Panc1 (cell line): ENCODE results near the gene METAP1. TPM values are rescaled to one million over a fixed set of nuclear protein-coding genes. Genes with fewer than 3 reads are reported as not detected.
"Not testable (repeated sequence)": the region's sequence is repeated elsewhere in the genome, so short reads cannot be mapped to it uniquely, and the experiment has no call there.

Experiments used
- ATAC-seq: fragments of 200-7000 bp; cut with Tn5 transposase; 2 replicates; pipeline ENCODE4 v1.9.1; 2020; ENCODE audit warnings: mild to moderate bottlenecking, moderate library complexity
- BruUV-seq: library from RNA; stranded (reverse); fragments of 400-500 nt; replicated peaks from 2 replicates; lab custom pipeline; 2021; lab: Mats Ljungman, UMichigan
- CTCF ChIA-PET: fragments of 300-600 bp; sonication (Branson Sonifier 250); formaldehyde crosslinking; loops from one replicate; lab custom pipeline; 2022; ENCODE audit warnings: antibody characterized with exemption; lab: Charles Lee
- POLR2A ChIA-PET: fragments of 300-600 bp; sonication (Branson Sonifier 250); formaldehyde crosslinking; loops from one replicate; lab custom pipeline; 2022; ENCODE audit warnings: antibody characterized with exemption; lab: Charles Lee
- DNase-seq: peaks from one replicate; pipeline ENCODE4 v3.0.0-alpha.2; 2010; ENCODE audit warnings: low read depth, low spot score
- H3K27ac ChIP-seq: 2 replicates; pipeline ENCODE4 v1.5.1; 2011; ENCODE audit warnings: mild to moderate bottlenecking, low read length, inconsistent platforms
- H3K27me3 ChIP-seq: fragments of 200-500 bp; sonication (Bioruptor generic); 2 replicates; pipeline ENCODE4 v1.6.0; 2014; ENCODE audit warnings: low read length, inconsistent platforms; ENCODE audit not compliant: control insufficient read depth, insufficient read depth
- H3K36me3 ChIP-seq: fragments of 200-500 bp; sonication (Bioruptor generic); 2 replicates; pipeline ENCODE4 v1.5.1; 2014; ENCODE audit warnings: inconsistent platforms, mild to moderate bottlenecking, low read length, moderate library complexity; ENCODE audit not compliant: control insufficient read depth, insufficient read depth
- H3K4me1 ChIP-seq: 2 replicates; pipeline ENCODE4 v1.5.1; 2011; ENCODE audit warnings: inconsistent platforms, mild to moderate bottlenecking, low read length, moderate library complexity; ENCODE audit not compliant: control insufficient read depth, insufficient read depth
- H3K4me3 ChIP-seq, 2 experiments: 2 replicates each; pipeline ENCODE4 v1.5.1; 2011 to 2012; ENCODE audit warnings: low read depth in 2 of 2, low read length in 2 of 2, mild to moderate bottlenecking in 2 of 2, inconsistent platforms in 1 of 2, moderate library complexity in 1 of 2
- H3K9me3 ChIP-seq: fragments of 200-500 bp; sonication (Bioruptor generic); 2 replicates; pipeline ENCODE4 v1.5.1; 2014; ENCODE audit warnings: low read depth, mild to moderate bottlenecking, inconsistent platforms, low read length, moderate library complexity; ENCODE audit not compliant: control insufficient read depth, insufficient read depth
- POLR2AphosphoS5 ChIP-seq: IDR thresholded peaks from 2 replicates; pipeline ENCODE4 v1.6.1; 2012; ENCODE audit warnings: mild to moderate bottlenecking, low read depth, low read length, moderate library complexity
- SIN3A ChIP-seq: IDR thresholded peaks from 2 replicates; pipeline ENCODE4 v1.6.1; 2012; ENCODE audit warnings: low read depth, mild to moderate bottlenecking, low read length, moderate library complexity, borderline replicate concordance; ENCODE audit not compliant: insufficient read depth
- TCF7L2 ChIP-seq: IDR thresholded peaks from 2 replicates; pipeline ENCODE4 v1.6.1; 2011; ENCODE audit warnings: mild to moderate bottlenecking, low read depth, low read length, inconsistent platforms
- in situ Hi-C: cut with HindIII; loops from 2 replicates; pipeline ENCODE4 v1.10.0; 2016; ENCODE audit warnings: low sequenced_read_pairs, low pct_unique_long_range_greater_than_20kb
- intact Hi-C: fragments of 100-400 bp; cut with micrococcal nuclease; formaldehyde crosslinking; loops from one replicate; pipeline ENCODE4 v1.10.0; 2022; ENCODE audit not compliant: unreplicated experiment
- total RNA-seq: library from RNA; stranded (reverse); gene quantifications from one replicate; pipeline ENCODE4 v1.2.1, GENCODE V29; 2021; ENCODE audit not compliant: unreplicated experiment
- TF ChIP-seq, protein P1 (sequence below): fragments of 450-650 bp; IDR thresholded peaks from 2 replicates; pipeline ENCODE4 v1.5.1; 2017; ENCODE audit warnings: mild to moderate bottlenecking
- TF ChIP-seq, protein P2 (sequence below), 2 experiments: IDR thresholded peaks; 2 replicates each; pipeline ENCODE4 v1.6.1; 2011 to 2012; ENCODE audit warnings: low read depth in 2 of 2, control low read depth in 1 of 2, low read length in 1 of 2, mild to moderate bottlenecking in 1 of 2, moderate library complexity in 1 of 2; ENCODE audit not compliant: insufficient read depth in 1 of 2

Gene METAP1
- total RNA-seq, 1 experiment from 2014 or later: 51.9 TPM

DNA sequence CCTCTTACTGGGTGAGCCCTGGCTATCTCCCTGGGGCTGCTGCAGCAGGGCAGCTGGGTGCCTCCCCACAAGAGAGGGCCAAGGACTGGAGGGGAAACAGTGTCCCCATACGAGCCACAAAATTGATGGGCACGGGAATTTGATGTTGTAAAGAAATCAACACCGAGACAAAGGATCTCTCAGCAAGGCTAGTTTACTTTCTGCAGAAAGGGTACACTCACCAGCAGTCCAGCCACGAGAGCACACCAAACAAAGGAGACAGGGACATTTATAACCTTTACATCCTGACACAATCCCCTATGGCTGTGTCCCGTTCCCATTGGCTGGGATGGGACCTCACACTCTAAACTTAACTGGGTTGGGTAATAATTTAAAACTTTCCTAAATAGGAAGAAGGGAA lies 25.9 kb downstream of the METAP1 start:
- CTCF ChIA-PET: no interaction called here
- intact Hi-C loops (no loop called here), in situ Hi-C loops (no loop called here)
- no peak for TF ChIP-seq SIN3A
- no peak for TF ChIP-seq TCF7L2
- no peak for TF ChIP-seq POLR2AphosphoS5
- TF ChIP-seq, protein P1, sequence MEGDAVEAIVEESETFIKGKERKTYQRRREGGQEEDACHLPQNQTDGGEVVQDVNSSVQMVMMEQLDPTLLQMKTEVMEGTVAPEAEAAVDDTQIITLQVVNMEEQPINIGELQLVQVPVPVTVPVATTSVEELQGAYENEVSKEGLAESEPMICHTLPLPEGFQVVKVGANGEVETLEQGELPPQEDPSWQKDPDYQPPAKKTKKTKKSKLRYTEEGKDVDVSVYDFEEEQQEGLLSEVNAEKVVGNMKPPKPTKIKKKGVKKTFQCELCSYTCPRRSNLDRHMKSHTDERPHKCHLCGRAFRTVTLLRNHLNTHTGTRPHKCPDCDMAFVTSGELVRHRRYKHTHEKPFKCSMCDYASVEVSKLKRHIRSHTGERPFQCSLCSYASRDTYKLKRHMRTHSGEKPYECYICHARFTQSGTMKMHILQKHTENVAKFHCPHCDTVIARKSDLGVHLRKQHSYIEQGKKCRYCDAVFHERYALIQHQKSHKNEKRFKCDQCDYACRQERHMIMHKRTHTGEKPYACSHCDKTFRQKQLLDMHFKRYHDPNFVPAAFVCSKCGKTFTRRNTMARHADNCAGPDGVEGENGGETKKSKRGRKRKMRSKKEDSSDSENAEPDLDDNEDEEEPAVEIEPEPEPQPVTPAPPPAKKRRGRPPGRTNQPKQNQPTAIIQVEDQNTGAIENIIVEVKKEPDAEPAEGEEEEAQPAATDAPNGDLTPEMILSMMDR: no peak
- TF ChIP-seq, protein P2, sequence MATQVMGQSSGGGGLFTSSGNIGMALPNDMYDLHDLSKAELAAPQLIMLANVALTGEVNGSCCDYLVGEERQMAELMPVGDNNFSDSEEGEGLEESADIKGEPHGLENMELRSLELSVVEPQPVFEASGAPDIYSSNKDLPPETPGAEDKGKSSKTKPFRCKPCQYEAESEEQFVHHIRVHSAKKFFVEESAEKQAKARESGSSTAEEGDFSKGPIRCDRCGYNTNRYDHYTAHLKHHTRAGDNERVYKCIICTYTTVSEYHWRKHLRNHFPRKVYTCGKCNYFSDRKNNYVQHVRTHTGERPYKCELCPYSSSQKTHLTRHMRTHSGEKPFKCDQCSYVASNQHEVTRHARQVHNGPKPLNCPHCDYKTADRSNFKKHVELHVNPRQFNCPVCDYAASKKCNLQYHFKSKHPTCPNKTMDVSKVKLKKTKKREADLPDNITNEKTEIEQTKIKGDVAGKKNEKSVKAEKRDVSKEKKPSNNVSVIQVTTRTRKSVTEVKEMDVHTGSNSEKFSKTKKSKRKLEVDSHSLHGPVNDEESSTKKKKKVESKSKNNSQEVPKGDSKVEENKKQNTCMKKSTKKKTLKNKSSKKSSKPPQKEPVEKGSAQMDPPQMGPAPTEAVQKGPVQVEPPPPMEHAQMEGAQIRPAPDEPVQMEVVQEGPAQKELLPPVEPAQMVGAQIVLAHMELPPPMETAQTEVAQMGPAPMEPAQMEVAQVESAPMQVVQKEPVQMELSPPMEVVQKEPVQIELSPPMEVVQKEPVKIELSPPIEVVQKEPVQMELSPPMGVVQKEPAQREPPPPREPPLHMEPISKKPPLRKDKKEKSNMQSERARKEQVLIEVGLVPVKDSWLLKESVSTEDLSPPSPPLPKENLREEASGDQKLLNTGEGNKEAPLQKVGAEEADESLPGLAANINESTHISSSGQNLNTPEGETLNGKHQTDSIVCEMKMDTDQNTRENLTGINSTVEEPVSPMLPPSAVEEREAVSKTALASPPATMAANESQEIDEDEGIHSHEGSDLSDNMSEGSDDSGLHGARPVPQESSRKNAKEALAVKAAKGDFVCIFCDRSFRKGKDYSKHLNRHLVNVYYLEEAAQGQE (IDR thresholded peaks at IDR 0.05; ENCODE audit: insufficient read depth in 1 of 2, low read depth in 2 of 2, low read length in 1 of 2): no peak
- Histone ChIP-seq H3K27ac (no peak overlapping the region), H3K36me3 (no peaks in the 10 kb centered on the region), H3K4me3 (no peak overlapping the region), H3K9me3 (no peaks in the 10 kb centered on the region), H3K4me1 (no peaks in the 10 kb centered on the region; the same call in 1 of the 2 replicates), H3K27me3 (no peaks in the 10 kb centered on the region)
- DNase-seq (no peak), ATAC-seq (no peak)
- BruUV-seq: no TSS peak
- POLR2A ChIA-PET: no interaction called here

DNA sequence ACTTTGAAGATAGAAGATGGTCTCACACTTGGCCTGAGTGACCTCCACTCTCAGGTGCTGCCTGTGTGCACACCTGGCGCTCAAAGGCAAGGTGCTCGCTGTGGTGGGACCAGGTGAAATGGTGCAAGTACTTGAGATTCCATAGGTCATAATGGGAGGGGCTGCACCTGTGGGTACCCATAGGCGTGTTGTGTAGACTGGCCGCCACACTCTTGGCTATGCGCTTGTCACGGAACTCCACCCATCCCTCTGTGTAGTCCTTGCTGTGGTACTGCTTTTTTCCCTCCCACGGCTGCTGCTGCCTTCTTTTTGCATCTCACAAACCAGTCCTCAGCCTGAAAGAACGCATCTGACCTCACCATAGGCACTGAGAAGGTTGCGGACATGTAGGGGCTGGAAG lies 27.0 kb downstream of the METAP1 start:
- Histone ChIP-seq H3K27ac (no peak overlapping the region), H3K4me1 (peaks cover 2% of the 10 kb centered on the region; the same call in 1 of the 2 replicates), H3K4me3 (no peak overlapping the region), H3K36me3 (no peaks in the 10 kb centered on the region), H3K9me3 (no peaks in the 10 kb centered on the region), H3K27me3 (no peaks in the 10 kb centered on the region)
- ChIA-PET POLR2A (no interaction called here), CTCF (no interaction called here)
- no TSS peak for BruUV-seq
- intact Hi-C loops: no loop called here
- no peak for ATAC-seq
- no peak for DNase-seq
- in situ Hi-C loops: no loop called here
- TF ChIP-seq, protein P2 (IDR thresholded peaks at IDR 0.05; ENCODE audit: insufficient read depth in 1 of 2, low read depth in 2 of 2, low read length in 1 of 2): no peak
- TF ChIP-seq, protein P1: no peak
- TF ChIP-seq TCF7L2: no peak
- no peak for TF ChIP-seq SIN3A
- TF ChIP-seq POLR2AphosphoS5: no peak

DNA sequence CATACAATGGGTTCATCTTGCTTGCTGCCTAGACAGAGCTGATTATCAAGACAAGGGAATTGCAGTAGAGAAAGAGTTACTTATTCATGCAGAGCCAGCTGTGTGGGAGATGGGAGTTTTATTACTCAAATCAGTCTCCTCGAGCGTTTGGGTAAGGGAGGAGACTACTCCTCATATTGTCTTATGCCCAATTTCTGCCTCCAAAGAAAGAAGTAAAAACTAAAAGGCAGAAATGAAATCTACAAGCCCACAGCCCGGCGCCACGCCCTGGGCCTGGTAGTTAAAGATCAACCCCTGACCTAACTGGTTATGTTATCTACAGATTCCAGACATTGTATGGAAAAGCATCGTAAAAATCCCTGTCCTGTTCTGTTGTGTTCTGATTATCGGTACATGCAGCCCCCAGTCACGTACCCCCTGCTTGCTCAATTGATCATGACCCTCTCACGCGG lies 28.3 kb downstream of the METAP1 start:
- BruUV-seq, H3K4me3 ChIP-seq, ATAC-seq, DNase-seq, CTCF ChIA-PET, H3K4me1 ChIP-seq, H3K36me3 ChIP-seq, H3K9me3 ChIP-seq, POLR2A ChIA-PET, in situ Hi-C loops, intact Hi-C loops, H3K27me3 ChIP-seq, H3K27ac ChIP-seq: not testable (repeated sequence)
